Measurements from ENCODE around the gene CHI3L2. TPM values are rescaled to one million over a fixed set of nuclear protein-coding genes. Genes with fewer than 3 reads are reported as not detected.

Gene CHI3L2
- total RNA-seq, 4 donors from 2014 or later = 0.82 to 2.7 TPM; not detected in 2

- in situ Hi-C loops (cut with MboI; ENCODE audit: low pct_ligation_motif_present in 1 of 4, low pct_unique_long_range_greater_than_20kb in 1 of 4, low sequenced_read_pairs in 3 of 4) = loop anchor here in 1 of 4 donors (25.0 kb wide), 1 partner anchor 544 kb away; no protein-coding TSS in a partner anchor
- Histone ChIP-seq H3K27ac (no peak overlapping the region), H3K27me3 (no peaks in the 10 kb centered on the region), H3K4me1 (no peaks in the 10 kb centered on the region), H3K9me3 (no peaks in the 10 kb centered on the region), H3K36me3 (no peaks in the 10 kb centered on the region), H3K4me3 (no peak overlapping the region)
- no peak for DNase-seq
- intact Hi-C loops (cut with DNase I; ENCODE audit: low total_unique reads) = no loop called here
- no peak for TF ChIP-seq CTCF (IDR thresholded peaks at IDR 0.05)
- WGBS, 2 donors (ENCODE audit: low coverage in 1 of 2) = 20 to 55% methylated on average over 2 to 4 of the region's 4 CpGs
Observed at GRCh38 chr1:111242805-111243523, 15.5 kb downstream of the CHI3L2 start.

- WGBS, 2 donors (ENCODE audit: low coverage in 1 of 2) = 82 to 90% methylated on average over 2 to 5 of the region's 5 CpGs
- Histone ChIP-seq H3K27me3 (no peaks in the 10 kb centered on the region), H3K9me3 (no peaks in the 10 kb centered on the region), H3K27ac (no peak overlapping the region), H3K4me3 (no peak overlapping the region), H3K4me1 (no peaks in the 10 kb centered on the region), H3K36me3 (no peaks in the 10 kb centered on the region)
- intact Hi-C loops (cut with DNase I; ENCODE audit: low total_unique reads) = no loop called here
- TF ChIP-seq POLR2A (IDR thresholded peaks at IDR 0.05) = no peak
- no peak for TF ChIP-seq POLR2AphosphoS5 (IDR thresholded peaks at IDR 0.05)
- TF ChIP-seq CTCF (IDR thresholded peaks at IDR 0.05) = no peak
- no peak for TF ChIP-seq EP300 (IDR thresholded peaks at IDR 0.05; ENCODE audit: low read depth)
- in situ Hi-C loops (cut with MboI; ENCODE audit: low pct_ligation_motif_present in 1 of 4, low pct_unique_long_range_greater_than_20kb in 1 of 4, low sequenced_read_pairs in 3 of 4) = loop anchor here in 1 of 4 donors (25.0 kb wide), 1 partner anchor 540 kb away; no protein-coding TSS in a partner anchor
- no peak for DNase-seq
Observed at GRCh38 chr1:111247125-111247838, 19.8 kb downstream of the CHI3L2 start.

DNA sequence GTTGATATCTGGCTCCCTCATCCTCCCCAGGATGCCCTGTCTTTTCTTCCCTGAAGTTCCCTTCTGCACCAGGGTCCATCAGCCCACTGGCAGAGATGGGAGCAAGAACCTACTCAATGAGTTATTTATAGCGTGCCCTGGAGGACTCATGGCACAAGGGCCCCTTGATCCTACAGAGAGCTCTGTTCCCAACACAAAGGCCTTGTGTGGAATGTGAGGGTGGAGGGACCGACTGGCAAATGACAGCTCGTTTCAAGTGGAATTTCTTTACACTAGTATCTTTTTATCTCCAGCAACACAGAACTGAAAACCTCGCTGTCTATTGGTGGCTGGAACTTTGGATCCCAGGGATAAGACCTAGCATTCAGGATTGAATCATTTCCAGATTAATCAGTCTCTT is 22.4 kb downstream of the CHI3L2 start:
- intact Hi-C loops (cut with DNase I; ENCODE audit: low total_unique reads) = loop anchor here (1.0 kb wide), 1 partner anchor 25 kb away; no protein-coding TSS in a partner anchor
- WGBS, 2 donors (ENCODE audit: low coverage in 1 of 2) = 77% methylated on average over 4 of the region's 4 CpGs; no CpG with 5 or more reads in 1 of the 2 donors
- DNase-seq = no peak
- TF ChIP-seq CTCF (IDR thresholded peaks at IDR 0.05) = no peak
- TF ChIP-seq EP300 (IDR thresholded peaks at IDR 0.05; ENCODE audit: low read depth) = no peak
- no peak for TF ChIP-seq POLR2A (IDR thresholded peaks at IDR 0.05)
- no peak for TF ChIP-seq POLR2AphosphoS5 (IDR thresholded peaks at IDR 0.05)
- in situ Hi-C loops (cut with MboI; ENCODE audit: low pct_ligation_motif_present in 1 of 4, low pct_unique_long_range_greater_than_20kb in 1 of 4, low sequenced_read_pairs in 3 of 4) = loop anchor here in 1 of 4 donors (25.0 kb wide), 1 partner anchor 537 kb away; no protein-coding TSS in a partner anchor
- H3K27me3 ChIP-seq = no peaks in the 10 kb centered on the region
- H3K4me3 ChIP-seq = no peak overlapping the region
- H3K9me3 ChIP-seq = no peaks in the 10 kb centered on the region
- no peak overlapping the region for H3K27ac ChIP-seq
- H3K36me3 ChIP-seq = no peaks in the 10 kb centered on the region
- no peaks in the 10 kb centered on the region for H3K4me1 ChIP-seq

DNA sequence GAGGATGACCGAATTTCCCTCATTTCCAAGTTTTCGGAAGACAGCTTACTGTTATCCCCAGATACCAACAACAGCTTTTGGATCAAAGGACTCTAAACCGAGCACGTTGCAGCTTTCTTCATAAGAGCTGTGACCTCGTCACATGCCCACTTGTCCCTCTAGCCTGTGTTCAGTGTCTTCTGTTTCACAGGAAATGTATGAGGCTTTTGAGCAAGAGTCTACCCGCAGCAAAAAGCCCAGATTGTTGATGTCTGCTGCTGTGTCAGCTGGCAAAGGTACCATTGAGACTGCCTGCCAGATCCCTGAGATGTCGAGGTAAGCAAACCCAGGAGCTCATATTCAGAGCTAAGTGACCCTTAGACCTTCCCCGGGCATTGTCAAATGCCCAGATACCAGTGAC is 24.1 kb downstream of the CHI3L2 start:
- no peak for DNase-seq
- H3K4me1 ChIP-seq = no peaks in the 10 kb centered on the region
- WGBS, 2 donors (ENCODE audit: low coverage in 1 of 2) = 81% methylated on average over 8 of the region's 8 CpGs; no CpG with 5 or more reads in 1 of the 2 donors
- peaks cover 4% of the 10 kb centered on the region for H3K27me3 ChIP-seq
- no peak for TF ChIP-seq CTCF (IDR thresholded peaks at IDR 0.05)
- TF ChIP-seq EP300 (IDR thresholded peaks at IDR 0.05; ENCODE audit: low read depth) = no peak
- TF ChIP-seq POLR2A (IDR thresholded peaks at IDR 0.05) = no peak
- no peak for TF ChIP-seq POLR2AphosphoS5 (IDR thresholded peaks at IDR 0.05)
- no peak overlapping the region for H3K27ac ChIP-seq
- no peak overlapping the region for H3K4me3 ChIP-seq
- no peaks in the 10 kb centered on the region for H3K9me3 ChIP-seq
- in situ Hi-C loops (cut with MboI; ENCODE audit: low pct_ligation_motif_present in 1 of 4, low pct_unique_long_range_greater_than_20kb in 1 of 4, low sequenced_read_pairs in 3 of 4) = no loop called here
- intact Hi-C loops (cut with DNase I; ENCODE audit: low total_unique reads) = no loop called here
- no peaks in the 10 kb centered on the region for H3K36me3 ChIP-seq
